ENCODE measurements around the gene PRKAR1A. TPM values are rescaled to one million over a fixed set of nuclear protein-coding genes. Genes with fewer than 3 reads are reported as not detected.

The PRKAR1A gene
- total RNA-seq, 2 experiments from 2014 or later: 158 to 332 TPM

GRCh38 chr17:68468334-68468733, 43.9 kb upstream of the PRKAR1A start:
- BruUV-seq (replicated peaks): no TSS peak
- POLR2A ChIA-PET: interaction anchor here (0.9 to 2.3 kb wide), 4 partner anchors 10 to 22 kb away, joined by 3 to 21 read pairs (median 6); partner anchors contain the start of gene WIPI1
- intact Hi-C loops (cut with micrococcal nuclease; ENCODE audit: unreplicated experiment): loop anchor here (5.0 kb wide), 1 partner anchor 294 kb away; no protein-coding TSS in a partner anchor

GRCh38 chr17:68468788-68469187, 43.4 kb upstream of the PRKAR1A start:
- no peak for DNase-seq (ENCODE audit: low spot score)
- ChIA-PET CTCF (ENCODE audit: unreplicated experiment) (interaction anchor here (2.7 kb wide), 1 partner anchor 29 kb away, joined by 9 read pairs; no protein-coding TSS in a partner anchor), POLR2A (interaction anchor here (0.7 to 2.3 kb wide), 5 partner anchors 10 to 287 kb away, joined by 3 to 21 read pairs (median 4); partner anchors contain the start of gene WIPI1)
- H3K4me2 ChIP-seq (ENCODE audit: low read length): no peak overlapping the region
- H3K36me3 ChIP-seq (ENCODE audit: insufficient read depth, low read length): peaks cover 3% of the 10 kb centered on the region; the same call in 1 of the 2 replicates
- H4K20me1 ChIP-seq (ENCODE audit: insufficient read depth, low read length): no peaks in the 10 kb centered on the region
- peaks cover 14% of the 10 kb centered on the region for H3K4me1 ChIP-seq (ENCODE audit: insufficient read depth, low read length, poor library complexity, severe bottlenecking)
- TF ChIP-seq CTCF (conservative IDR thresholded peaks at IDR 0.05; ENCODE audit: low read length): no peak
- no peak for TF ChIP-seq EZH2phosphoT487 (IDR thresholded peaks at IDR 0.05; ENCODE audit: borderline replicate concordance, low read depth, low read length)
- H3K4me3 ChIP-seq (ENCODE audit: low read depth, low read length, poor library complexity, severe bottlenecking): no peak overlapping the region
- H3K27ac ChIP-seq (ENCODE audit: low read depth, low read length, poor library complexity, severe bottlenecking): no peak overlapping the region
- BruUV-seq (replicated peaks): no TSS peak
- H3K9me3 ChIP-seq (ENCODE audit: low read length): peaks cover 26% of the 10 kb centered on the region
- intact Hi-C loops (cut with micrococcal nuclease; ENCODE audit: unreplicated experiment): loop anchor here (5.0 kb wide), 1 partner anchor 294 kb away; no protein-coding TSS in a partner anchor
- no peaks in the 10 kb centered on the region for H3K79me2 ChIP-seq (ENCODE audit: insufficient read depth, low read depth, low read length)
- no peak overlapping the region for H2AFZ ChIP-seq (ENCODE audit: low read length)
- H3K9me2 ChIP-seq (ENCODE audit: insufficient read depth, low read length): no peaks in the 10 kb centered on the region

More at GRCh38 chr17:68468334-68468733, 43.9 kb upstream of the PRKAR1A start:
- Histone ChIP-seq H3K4me2 (ENCODE audit: low read length) (no peak overlapping the region), H3K36me3 (ENCODE audit: insufficient read depth, low read length) (peaks cover 3% of the 10 kb centered on the region; the same call in 1 of the 2 replicates), H3K9me2 (ENCODE audit: insufficient read depth, low read length) (no peaks in the 10 kb centered on the region), H3K9me3 (ENCODE audit: low read length) (peaks cover 26% of the 10 kb centered on the region), H3K4me3 (ENCODE audit: low read depth, low read length, poor library complexity, severe bottlenecking) (no peak overlapping the region), H3K4me1 (ENCODE audit: insufficient read depth, low read length, poor library complexity, severe bottlenecking) (peaks cover 15% of the 10 kb centered on the region), H4K20me1 (ENCODE audit: insufficient read depth, low read length) (no peaks in the 10 kb centered on the region), H2AFZ (ENCODE audit: low read length) (no peak overlapping the region), H3K79me2 (ENCODE audit: insufficient read depth, low read depth, low read length) (no peaks in the 10 kb centered on the region), H3K27ac (ENCODE audit: low read depth, low read length, poor library complexity, severe bottlenecking) (no peak overlapping the region)
- DNase-seq (ENCODE audit: low spot score): no peak
- TF ChIP-seq EZH2phosphoT487 (IDR thresholded peaks at IDR 0.05; ENCODE audit: borderline replicate concordance, low read depth, low read length) (no peak), CTCF (conservative IDR thresholded peaks at IDR 0.05; ENCODE audit: low read length) (no peak)
- CTCF ChIA-PET (ENCODE audit: unreplicated experiment): interaction anchor here (0.9 to 2.7 kb wide), 2 partner anchors 30 to 36 kb away, joined by 3 to 9 read pairs; no protein-coding TSS in a partner anchor

- H2AFZ ChIP-seq (ENCODE audit: low read length): no peak overlapping the region
- no peaks in the 10 kb centered on the region for H4K20me1 ChIP-seq (ENCODE audit: insufficient read depth, low read length)
- no peak overlapping the region for H3K4me2 ChIP-seq (ENCODE audit: low read length)
- no peak for DNase-seq (ENCODE audit: low spot score)
- no TSS peak for BruUV-seq (replicated peaks)
- intact Hi-C loops (cut with micrococcal nuclease; ENCODE audit: unreplicated experiment): no loop called here
- peaks cover 9% of the 10 kb centered on the region for H3K4me1 ChIP-seq (ENCODE audit: insufficient read depth, low read length, poor library complexity, severe bottlenecking)
- H3K4me3 ChIP-seq (ENCODE audit: low read depth, low read length, poor library complexity, severe bottlenecking): no peak overlapping the region
- no peak overlapping the region for H3K27ac ChIP-seq (ENCODE audit: low read depth, low read length, poor library complexity, severe bottlenecking)
- peaks cover 3% of the 10 kb centered on the region; the same call in 1 of the 2 replicates for H3K36me3 ChIP-seq (ENCODE audit: insufficient read depth, low read length)
- CTCF ChIA-PET (ENCODE audit: unreplicated experiment): no interaction called here
- TF ChIP-seq CTCF (conservative IDR thresholded peaks at IDR 0.05; ENCODE audit: low read length): no peak
- TF ChIP-seq EZH2phosphoT487 (IDR thresholded peaks at IDR 0.05; ENCODE audit: borderline replicate concordance, low read depth, low read length): no peak
- POLR2A ChIA-PET: interaction anchor here (0.8 to 1.9 kb wide), 5 partner anchors 10 to 305 kb away, joined by 3 to 9 read pairs (median 4); no protein-coding TSS in a partner anchor
- no peaks in the 10 kb centered on the region for H3K9me2 ChIP-seq (ENCODE audit: insufficient read depth, low read length)
- peaks cover 26% of the 10 kb centered on the region for H3K9me3 ChIP-seq (ENCODE audit: low read length)
- no peaks in the 10 kb centered on the region for H3K79me2 ChIP-seq (ENCODE audit: insufficient read depth, low read depth, low read length)
Measured at GRCh38 chr17:68470961-68471360, 41.3 kb upstream of the PRKAR1A start.

Data from OCI-LY7 (cell line).